ENCODE results near the gene PROSER3. TPM values are rescaled to one million over a fixed set of nuclear protein-coding genes. Genes with fewer than 3 reads are reported as not detected.

PROSER3 gene
- total and polyA plus RNA-seq, 2 of the 4 experiments (the other 2 are of a cell fraction): 5.4 to 21.8 TPM

DNA sequence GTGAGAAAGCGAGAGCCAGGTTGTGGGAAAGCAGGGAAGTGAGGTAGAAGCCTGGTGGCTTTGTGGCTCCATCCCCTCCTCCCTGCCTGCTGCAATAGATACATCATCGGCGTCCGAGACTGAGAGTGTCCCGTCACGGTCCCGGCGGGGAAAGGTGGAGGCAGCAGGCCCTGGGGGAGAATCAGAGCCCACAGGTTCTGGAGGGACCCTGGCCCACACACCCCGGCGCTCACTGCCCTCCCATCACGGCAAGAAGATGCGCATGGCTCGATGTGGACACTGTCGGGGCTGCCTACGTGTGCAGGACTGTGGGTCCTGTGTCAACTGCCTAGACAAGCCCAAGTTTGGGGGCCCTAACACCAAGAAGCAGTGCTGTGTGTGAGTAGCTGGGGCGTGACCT, 35.1 kb upstream of the PROSER3 start:
- Histone ChIP-seq H3K9ac (ENCODE audit: low read depth, low read length) (no peak overlapping the region), H3K27me3 (ENCODE audit: control insufficient read depth, insufficient read depth, low read length) (no peaks in the 10 kb centered on the region), H3K23ac (ENCODE audit: low read depth, low read length) (no peak overlapping the region), H3K14ac (replicated peaks; ENCODE audit: low read depth, low read length) (no peak overlapping the region), H4K8ac (ENCODE audit: low read depth in 2 of 2, low read length in 2 of 2) (no peak overlapping the region), H2BK20ac (ENCODE audit: low read depth, low read length) (no peak overlapping the region), H3K4ac (ENCODE audit: low read depth, low read length) (no peak overlapping the region), H2AFZ (replicated peaks; ENCODE audit: low read length, poor library complexity) (no peak overlapping the region), H2AK9ac (replicated peaks; ENCODE audit: low read depth, low read length, poor library complexity) (no peak overlapping the region), H3K18ac (ENCODE audit: low read depth, low read length) (no peak overlapping the region), H3K4me2 (ENCODE audit: low read depth, low read length) (no peak overlapping the region), H4K20me1 (ENCODE audit: insufficient read depth, low read length) (peaks cover 29% of the 10 kb centered on the region), H3K27ac (ENCODE audit: insufficient read depth, low read length) (no peak overlapping the region), H2AK5ac (ENCODE audit: low read depth, low read length) (no peak overlapping the region), H3K9me1 (ENCODE audit: insufficient read depth, low read length) (no peaks in the 10 kb centered on the region; the same call in 1 of the 2 replicates), H4K91ac (ENCODE audit: insufficient read depth, low read depth, low read length) (no peak overlapping the region), H3K9me3 (ENCODE audit: control insufficient read depth, insufficient read depth, low read length) (no peaks in the 10 kb centered on the region), H2BK5ac (ENCODE audit: low read depth, low read length, poor library complexity, severe bottlenecking) (no peak overlapping the region), H3K4me3 (ENCODE audit: insufficient read depth, low read depth, low read length) (no peak overlapping the region), H3K79me1 (ENCODE audit: low read depth in 1 of 2, low read length in 2 of 2) (peaks cover 16 to 48% of the 10 kb centered on the region in 2 experiments; a peak in 3 of 4 replicates), H3K56ac (ENCODE audit: extremely low read depth, insufficient read depth, low read length) (no peak overlapping the region), H4K5ac (ENCODE audit: low read depth, low read length) (no peak overlapping the region), H3K36me3 (ENCODE audit: control insufficient read depth, insufficient read depth, low read length) (peaks cover 68% of the 10 kb centered on the region), H2BK15ac (ENCODE audit: low read depth, low read length) (no peak overlapping the region), H3K4me1 (ENCODE audit: control insufficient read depth, insufficient read depth, low read length) (peaks cover 6% of the 10 kb centered on the region), H2BK120ac (ENCODE audit: low read depth, low read length) (no peak overlapping the region)
- ATAC-seq (ENCODE audit: low read depth): no peak
- ChIA-PET CTCF (no interaction called here), POLR2A (ENCODE audit: unreplicated experiment) (interaction anchor here (0.6 kb wide), 1 partner anchor 18 kb away, joined by 3 read pairs; no protein-coding TSS in a partner anchor)
- TF ChIP-seq RAD21 (IDR thresholded peaks at IDR 0.05; ENCODE audit: low read length): no peak
- TF ChIP-seq, protein P1, sequence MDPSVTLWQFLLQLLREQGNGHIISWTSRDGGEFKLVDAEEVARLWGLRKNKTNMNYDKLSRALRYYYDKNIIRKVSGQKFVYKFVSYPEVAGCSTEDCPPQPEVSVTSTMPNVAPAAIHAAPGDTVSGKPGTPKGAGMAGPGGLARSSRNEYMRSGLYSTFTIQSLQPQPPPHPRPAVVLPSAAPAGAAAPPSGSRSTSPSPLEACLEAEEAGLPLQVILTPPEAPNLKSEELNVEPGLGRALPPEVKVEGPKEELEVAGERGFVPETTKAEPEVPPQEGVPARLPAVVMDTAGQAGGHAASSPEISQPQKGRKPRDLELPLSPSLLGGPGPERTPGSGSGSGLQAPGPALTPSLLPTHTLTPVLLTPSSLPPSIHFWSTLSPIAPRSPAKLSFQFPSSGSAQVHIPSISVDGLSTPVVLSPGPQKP (IDR thresholded peaks at IDR 0.05; ENCODE audit: borderline replicate concordance, low read depth, low read length): no peak
- TF ChIP-seq BHLHE40 (IDR thresholded peaks at IDR 0.05; ENCODE audit: low read depth, low read length): no peak
- no peak for TF ChIP-seq CHD1 (IDR thresholded peaks at IDR 0.05; ENCODE audit: low read depth, low read length)
- TF ChIP-seq RCOR1 (IDR thresholded peaks at IDR 0.05; ENCODE audit: insufficient replicate concordance, low read length): no peak
- WGBS, 2 experiments (ENCODE audit: extremely low coverage in 2 of 2, insufficient read length in 1 of 2): 97% methylated on average over 6 of the region's 16 CpGs; no CpG with 5 or more reads in 1 of the 2 experiments
- in situ Hi-C loops (cut with MboI; ENCODE audit: low sequenced_read_pairs): no loop called here
- BruUV-seq (replicated peaks): TSS peak; percentile 21
- dilution Hi-C loops (cut with HindIII; ENCODE audit: low sequenced_read_pairs, unreplicated experiment): no loop called here
- no peak for DNase-seq
- intact Hi-C loops (cut with micrococcal nuclease): no loop called here

All from IMR-90 (cell line).